Upper lobe of left lung (tissue), 4 donors: ENCODE measurements around the gene SLC66A3.

Source experiments
- EP300 ChIP-seq, 4 donors: sonication (generic); formaldehyde crosslinking; IDR thresholded peaks; one replicate each; pipeline ENCODE4 v1.5.1; 2017; ENCODE audit warnings: antibody characterized with exemption in 4 of 4, control low read depth in 2 of 4
- POLR2A ChIP-seq, 4 donors: fragments of 450-650 bp; IDR thresholded peaks; one replicate each; pipeline ENCODE4 v1.5.1; 2016 to 2017; ENCODE audit warnings: antibody characterized with exemption in 4 of 4, mild to moderate bottlenecking in 2 of 4
- POLR2AphosphoS5 ChIP-seq, 2 donors: sonication (generic); formaldehyde crosslinking; IDR thresholded peaks; one replicate each; pipeline ENCODE4 v1.5.1; 2017; ENCODE audit warnings: antibody characterized with exemption in 2 of 2
- TF ChIP-seq, protein P1 (sequence below), 6 experiments: fragments of 450-650 bp in 4 of 6; fragments of 200-600 bp in 2 of 6; sonication (generic) in 2 of 6; IDR thresholded peaks; one replicate each; pipeline ENCODE4 v1.5.1; 2016 to 2019; ENCODE audit warnings: antibody characterized with exemption in 6 of 6

GRCh38 chr2:11224887-11225286 is 69.6 kb downstream of the SLC66A3 start:
- TF ChIP-seq, protein P1, sequence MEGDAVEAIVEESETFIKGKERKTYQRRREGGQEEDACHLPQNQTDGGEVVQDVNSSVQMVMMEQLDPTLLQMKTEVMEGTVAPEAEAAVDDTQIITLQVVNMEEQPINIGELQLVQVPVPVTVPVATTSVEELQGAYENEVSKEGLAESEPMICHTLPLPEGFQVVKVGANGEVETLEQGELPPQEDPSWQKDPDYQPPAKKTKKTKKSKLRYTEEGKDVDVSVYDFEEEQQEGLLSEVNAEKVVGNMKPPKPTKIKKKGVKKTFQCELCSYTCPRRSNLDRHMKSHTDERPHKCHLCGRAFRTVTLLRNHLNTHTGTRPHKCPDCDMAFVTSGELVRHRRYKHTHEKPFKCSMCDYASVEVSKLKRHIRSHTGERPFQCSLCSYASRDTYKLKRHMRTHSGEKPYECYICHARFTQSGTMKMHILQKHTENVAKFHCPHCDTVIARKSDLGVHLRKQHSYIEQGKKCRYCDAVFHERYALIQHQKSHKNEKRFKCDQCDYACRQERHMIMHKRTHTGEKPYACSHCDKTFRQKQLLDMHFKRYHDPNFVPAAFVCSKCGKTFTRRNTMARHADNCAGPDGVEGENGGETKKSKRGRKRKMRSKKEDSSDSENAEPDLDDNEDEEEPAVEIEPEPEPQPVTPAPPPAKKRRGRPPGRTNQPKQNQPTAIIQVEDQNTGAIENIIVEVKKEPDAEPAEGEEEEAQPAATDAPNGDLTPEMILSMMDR (IDR thresholded peaks at IDR 0.05) = no peak
- TF ChIP-seq POLR2A (IDR thresholded peaks at IDR 0.05) (no peak), POLR2AphosphoS5 (IDR thresholded peaks at IDR 0.05) (no peak), EP300 (IDR thresholded peaks at IDR 0.05) (no peak)
